GM18907 (cell line): ENCODE measurements around the gene PDZD7.
"Not testable (repeated sequence)": the region's sequence is repeated elsewhere in the genome, so short reads cannot be mapped to it uniquely, and the experiment has no call there.

ENCODE experiments used
- ATAC-seq: cut with Tn5 transposase; IDR thresholded peaks from one replicate; pipeline ENCODE4 v1.9.1; 2021; ENCODE audit warnings: mild to moderate bottlenecking, moderate library complexity; ENCODE audit not compliant: unreplicated experiment

PDZD7 gene

DNA sequence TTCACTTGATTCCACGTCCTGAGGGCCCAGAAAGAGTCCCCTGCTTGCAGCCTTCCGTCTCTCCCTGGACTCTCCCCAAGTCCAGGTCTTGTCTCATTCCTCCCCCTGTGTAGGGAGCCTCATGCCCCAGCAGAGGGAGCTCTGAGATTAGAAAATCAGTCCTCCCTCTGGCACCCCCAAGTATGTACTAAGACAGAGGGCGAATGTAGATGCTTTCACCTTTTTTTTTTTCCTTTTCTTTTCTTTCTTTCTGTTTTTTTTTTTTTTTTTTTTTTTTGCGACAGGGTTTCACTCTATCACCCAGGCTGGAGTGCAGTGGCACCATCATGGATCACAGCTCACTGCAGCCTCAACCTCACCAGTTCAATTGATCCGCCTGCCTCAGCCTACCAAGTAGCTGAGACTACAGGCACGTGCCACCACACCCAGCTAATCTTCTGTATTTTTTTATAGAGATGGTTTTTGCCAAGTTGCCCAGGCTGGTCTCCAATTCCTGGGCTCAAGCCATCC lies 10.4 kb upstream of the PDZD7 start:
- peak; percentile 64 for ATAC-seq

DNA sequence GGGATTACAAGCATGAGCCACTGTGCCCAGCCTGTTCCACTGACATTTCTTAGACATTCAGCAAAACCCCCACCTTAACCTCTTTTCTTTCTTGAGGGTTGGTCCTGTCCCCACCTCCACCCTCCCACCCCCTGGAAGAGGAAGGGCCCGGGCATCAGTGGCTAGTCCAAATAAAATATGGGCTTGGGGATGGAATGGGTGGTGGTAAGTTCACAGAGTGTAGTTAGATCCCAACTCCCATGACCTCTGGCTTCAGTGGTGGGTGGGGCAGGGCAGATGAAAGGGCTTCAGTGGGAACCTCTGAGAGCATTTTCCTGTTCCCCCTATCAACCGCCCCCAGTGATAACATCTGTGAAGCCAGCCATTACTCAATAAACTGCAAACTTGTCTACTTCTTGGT lies 9.9 kb upstream of the PDZD7 start:
- ATAC-seq: no peak

DNA sequence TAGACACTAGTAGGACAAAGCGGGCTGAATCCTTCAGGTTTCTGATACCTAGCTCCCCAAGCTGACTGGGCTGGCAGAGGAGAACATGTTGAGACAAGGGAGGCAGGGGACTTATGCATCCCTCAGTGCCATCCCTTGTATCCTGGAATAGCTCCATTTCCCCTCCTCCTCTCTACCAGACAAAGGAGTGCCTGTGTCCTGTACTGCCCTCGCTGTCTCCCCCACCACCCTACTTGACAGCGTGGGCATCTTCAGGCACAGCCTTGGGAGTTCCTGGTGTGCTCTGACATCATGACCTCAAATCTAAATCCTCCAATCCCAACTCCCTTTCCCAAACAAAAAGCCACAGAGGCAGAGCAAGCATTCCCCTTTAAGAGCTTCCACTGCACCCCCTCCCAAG lies 9.1 kb upstream of the PDZD7 start:
- no peak for ATAC-seq

DNA sequence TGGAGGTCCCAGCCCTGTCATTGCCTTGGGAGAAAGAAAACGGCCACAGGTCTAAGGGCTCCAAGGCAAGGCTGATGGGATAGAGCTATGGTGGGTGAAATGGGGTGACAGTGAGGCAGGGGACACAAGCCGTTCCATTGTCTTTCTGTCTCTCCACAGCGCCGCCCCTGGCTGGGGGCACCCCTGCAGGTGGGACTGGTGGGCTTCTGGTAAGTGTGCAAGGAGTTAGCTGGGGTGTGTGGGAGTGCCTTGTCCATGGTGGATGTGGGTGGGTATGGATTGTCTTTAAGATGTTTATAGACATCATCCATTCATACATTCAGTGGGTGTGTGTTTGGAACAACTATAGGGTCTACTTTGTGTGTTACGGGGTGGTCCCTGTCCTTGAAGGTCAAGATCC lies 7.6 kb upstream of the PDZD7 start:
- ATAC-seq: no peak

DNA sequence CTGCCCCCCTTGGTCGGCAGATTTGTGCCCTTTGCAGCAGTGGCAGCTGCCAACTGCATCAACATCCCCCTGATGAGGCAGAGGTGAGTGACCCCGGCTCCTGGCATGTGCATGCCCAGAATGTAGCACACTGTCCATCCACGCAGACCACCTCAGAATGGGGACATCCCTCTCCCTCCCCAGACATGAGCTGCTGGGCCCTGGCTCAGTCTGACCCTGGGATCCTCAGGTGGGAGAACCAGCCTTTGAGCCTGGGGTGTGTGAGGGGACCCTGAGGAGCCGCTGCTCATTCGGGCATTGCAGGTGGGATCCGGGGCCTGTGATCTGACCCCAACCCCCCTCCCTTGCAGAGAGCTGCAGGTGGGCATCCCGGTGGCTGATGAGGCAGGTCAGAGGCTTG lies 5.8 kb upstream of the PDZD7 start:
- ATAC-seq: no peak

DNA sequence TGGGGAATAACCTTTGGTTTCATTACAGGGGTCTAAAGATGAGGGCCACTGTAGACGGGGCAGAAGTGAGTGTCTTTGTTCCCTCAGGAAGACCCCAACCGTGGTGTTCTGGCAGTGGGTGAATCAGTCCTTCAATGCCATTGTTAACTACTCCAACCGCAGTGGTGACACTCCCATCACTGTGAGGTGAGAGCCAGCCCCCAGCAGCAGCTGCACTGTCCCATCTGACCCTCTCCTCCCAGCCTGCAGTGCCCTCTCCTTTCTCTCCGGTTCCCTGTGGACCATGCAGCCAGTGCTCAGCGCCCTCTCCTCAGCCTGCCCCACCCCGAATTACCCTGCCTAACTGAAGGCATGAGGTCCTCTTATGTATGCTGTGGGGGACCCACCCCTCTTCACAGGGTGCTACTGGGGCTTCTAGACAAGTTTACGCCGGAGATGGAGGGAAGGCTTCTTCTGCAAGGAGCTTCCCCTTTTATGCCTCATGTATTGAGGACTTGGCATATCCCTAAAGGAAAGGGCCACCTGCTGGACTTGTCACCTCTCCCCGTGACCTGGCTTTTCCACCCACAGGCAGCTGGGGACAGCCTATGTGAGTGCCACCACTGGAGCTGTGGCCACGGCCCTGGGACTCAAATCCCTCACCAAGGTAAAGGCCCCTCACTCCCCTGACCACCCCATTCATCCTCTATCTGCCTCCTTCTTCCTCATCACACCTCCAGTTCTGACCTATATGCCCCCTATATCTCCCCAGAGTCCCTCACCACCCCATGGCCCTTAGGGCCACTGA lies 5.2 kb upstream of the PDZD7 start:
- ATAC-seq: no peak

DNA sequence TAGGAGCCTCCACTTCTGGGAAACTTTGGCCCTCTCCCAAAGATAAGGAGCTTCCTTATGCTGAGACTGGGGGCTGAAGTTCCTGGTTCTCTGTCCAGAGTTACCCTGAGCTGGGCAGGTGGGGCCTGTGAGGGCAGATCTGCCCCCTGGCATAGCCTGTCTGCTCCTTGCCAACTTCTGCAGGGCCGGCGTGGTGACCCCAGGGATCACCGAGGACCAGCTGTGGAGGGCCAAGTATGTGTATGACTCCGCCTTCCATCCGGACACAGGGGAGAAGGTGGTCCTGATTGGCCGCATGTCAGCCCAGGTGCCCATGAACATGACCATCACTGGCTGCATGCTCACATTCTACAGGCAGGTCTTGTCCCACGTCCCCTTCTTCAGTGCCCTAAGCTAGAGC lies 4.4 kb upstream of the PDZD7 start:
- no peak for ATAC-seq

DNA sequence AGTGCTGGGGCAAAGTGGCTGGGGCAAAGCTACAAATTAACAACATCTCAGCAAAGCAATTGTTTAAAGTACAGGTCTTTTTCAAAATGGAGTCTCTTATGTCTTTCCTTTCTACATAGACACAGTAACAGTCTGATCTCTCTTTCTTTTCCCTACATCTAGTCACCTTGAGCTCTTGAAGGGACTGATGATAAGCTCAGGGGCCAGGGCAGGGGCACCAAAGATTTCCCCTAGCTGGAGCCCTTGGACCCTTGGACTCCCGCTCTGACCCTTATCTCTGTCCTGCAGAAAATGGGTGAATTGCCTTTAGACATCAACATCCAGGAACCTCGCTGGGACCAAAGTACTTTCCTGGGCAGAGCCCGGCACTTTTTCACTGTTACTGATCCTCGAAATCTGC lies 3.5 kb upstream of the PDZD7 start:
- ATAC-seq: not testable (repeated sequence)

DNA sequence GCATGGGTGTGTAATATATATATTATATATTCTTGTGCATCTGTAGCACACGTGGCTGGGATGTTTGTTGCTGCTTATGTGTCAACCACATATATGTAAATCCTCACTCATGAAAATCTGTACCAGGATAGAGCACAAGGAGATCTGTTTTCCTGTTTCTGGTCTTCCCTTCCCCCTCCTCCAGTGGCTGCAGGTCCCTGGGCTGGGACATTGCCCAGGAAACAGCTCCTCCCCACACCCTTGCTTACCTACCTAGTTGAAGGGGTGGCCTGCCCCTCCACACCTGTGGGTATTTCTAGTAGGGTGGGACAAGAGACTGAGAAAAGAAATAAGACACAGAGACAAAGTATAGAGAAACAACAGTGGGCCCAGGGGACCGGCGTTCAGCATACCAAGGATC lies 2.3 kb upstream of the PDZD7 start:
- no peak for ATAC-seq

DNA sequence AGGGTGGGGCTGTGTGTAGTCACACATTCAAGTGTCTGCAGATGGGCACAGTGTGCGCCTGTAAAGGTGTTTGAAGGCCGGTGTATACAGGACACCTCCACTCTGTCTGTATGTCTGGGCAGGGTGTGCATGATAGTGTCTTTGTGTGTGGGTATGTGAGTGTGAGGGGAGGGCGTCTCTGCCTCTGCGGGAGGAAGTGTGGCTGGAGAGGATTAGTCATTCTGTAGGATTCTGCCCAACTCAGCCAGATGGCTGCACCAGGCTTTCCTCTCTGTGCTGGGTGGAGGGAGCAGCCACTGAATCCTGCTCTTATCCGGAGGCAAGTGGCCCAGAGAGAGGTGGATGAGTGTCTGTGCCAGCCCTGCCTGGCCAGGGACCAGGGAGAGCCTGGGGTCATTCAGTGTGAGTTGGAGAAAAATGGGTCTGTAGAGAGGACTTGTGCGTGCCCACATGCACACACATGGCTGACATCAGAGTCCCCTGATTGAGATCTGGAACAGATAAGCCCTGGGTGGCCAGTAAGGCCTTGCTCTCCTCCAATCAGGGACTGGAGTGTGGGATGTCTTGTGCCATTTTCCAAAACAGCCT lies 1.8 kb upstream of the PDZD7 start:
- no peak for ATAC-seq

DNA sequence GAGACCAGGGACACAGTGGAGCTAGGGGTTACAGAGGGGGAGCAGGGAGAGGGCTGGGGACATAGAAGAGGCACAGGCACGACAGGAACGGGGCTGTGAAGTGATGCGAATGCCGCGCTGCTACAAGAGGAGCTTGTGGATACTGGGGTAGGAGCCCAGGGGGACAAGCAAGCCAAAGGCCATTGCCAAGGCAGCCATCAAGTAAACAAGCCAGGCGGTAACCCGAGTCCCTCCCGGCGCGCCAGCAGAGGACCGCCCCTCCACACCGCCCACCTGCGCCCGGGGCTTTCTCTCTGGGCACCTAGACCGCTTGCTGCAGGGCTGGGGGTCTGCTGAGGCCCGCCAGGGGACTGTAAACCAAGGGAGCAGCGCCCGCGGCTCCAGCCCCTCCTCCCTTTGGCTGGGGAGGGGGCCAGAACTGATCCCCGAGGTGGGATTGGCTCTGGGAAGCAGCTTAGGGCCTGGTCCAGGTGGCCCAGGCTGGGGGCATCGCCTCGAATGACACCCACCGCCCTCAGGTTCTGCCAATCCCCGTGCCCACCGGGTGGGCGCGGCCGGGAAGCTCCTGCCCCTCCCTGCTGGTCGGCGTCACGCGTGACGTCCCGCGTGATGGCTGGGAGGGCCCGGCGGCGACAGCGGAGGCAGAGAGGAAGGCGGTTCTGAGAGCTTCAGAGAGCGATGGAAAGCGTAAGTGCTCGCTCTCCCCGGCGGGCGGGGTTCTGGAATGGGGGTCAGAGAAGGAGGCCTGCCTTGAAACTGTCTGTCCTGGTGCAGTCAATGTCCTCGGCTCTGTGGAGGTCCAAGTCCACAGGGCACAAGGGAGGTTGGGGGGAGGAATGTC lies 1.1 kb upstream of the PDZD7 start:
- ATAC-seq: peak; percentile 2

DNA sequence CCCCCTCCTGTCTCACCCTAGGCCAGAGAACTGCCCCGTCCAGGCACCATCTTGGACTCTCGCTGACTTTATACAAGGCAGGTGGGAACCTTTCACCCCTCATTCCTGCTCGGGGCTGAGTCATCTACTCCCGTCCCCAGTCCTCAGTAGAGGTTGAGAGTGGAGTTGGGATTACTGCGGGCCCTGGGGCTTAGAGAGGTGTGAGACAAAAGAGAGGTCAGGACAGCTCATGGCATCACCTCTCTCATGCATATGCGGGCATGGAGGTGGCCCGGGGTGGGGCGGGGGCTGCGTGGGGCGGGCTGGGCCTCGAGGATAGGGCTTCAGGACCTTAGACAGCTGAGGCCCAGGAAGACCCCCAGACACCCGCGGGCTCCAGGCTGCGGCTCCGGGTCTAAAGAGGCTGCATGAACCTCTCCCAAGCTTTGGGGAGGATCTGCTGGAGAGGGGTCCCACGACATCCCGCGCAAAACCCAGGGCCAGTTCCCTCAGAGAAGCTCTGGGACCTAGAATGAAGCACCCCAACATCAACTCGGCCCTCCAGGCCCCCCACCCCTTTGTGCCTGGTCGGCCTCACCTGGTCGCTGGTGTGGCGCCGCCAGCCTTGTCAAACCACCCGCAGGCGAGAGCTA lies 317 bp downstream of the PDZD7 start:
- ATAC-seq: no peak

DNA sequence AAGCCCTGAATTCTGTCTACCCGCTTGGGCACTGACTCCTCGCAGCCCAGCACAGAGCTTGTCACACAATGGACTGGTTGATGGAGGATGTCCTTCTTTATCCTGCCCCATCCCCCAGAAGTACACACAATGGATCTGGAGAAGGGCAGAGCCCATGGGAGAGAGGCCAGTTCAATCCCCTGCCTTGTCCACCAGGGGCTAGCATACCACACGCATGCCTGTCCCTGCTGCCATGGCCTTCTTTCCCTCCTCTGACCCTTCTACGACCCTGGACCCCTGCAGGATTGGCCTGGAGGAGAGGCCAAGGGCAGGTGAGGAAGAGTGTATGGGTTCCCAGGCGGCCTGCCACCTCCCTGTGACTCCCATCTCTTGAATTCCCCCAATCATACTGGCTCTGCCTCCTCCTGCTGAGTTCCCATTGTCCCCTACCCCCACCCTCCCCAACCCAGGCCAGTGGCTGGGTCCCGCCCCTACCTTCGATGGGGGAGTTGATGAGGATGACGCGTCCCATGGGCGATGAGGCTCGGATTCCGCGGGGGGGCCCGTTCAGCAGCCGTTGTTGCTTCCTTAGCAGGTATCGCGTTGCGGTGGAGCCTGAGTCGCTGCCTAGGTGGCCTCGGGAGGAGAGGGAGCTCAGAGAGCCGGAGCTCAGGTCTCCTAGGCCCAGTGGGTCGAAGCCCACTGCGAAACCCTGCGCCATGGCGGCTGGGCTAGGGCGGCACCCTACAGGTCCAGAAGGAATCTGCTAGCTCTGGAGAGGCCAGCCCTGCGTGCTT lies 1.2 kb downstream of the PDZD7 start:
- ATAC-seq: no peak

DNA sequence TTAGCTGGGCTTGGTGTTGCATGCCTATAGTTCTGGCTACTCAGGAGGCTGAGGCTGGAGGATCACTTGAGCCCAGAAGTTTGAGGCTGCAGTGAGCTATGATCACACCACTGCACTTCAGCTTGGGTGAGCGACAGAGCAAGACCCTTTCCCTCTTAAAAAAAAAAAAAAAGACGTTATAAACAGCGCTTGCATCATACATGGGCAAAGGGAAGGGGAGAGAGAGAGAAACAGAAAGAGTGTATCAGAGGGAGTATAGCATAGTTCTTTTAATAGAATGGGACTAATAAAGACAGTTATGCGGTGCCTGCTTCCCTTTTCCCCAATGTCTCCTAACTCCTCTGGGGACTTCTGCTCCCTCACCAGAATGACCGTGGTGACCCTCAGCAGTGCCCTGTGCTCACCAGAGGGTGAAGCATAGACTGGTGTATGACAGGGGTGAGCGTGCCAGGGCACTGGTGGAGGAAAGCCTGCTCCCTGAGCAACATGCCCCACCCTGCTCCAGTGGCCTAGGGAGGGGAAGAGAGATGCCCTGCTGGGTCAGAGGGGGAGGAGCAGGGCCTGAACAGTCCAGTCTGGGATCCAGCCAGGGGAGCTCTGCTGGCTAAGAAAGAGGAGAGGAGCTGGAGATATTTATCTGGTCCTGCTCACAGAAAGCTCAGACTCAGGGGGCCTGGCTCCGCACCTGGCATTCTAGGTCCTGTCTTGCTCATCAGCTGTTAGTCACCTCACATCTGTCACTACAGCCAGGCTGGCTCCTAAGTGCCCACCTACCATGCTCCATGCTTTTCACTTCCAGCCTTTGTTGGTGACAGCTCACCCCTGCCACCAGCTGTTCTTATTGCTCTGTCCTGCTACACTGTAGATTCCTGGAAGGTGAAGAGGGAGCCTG lies 2.2 kb downstream of the PDZD7 start:
- no peak for ATAC-seq

DNA sequence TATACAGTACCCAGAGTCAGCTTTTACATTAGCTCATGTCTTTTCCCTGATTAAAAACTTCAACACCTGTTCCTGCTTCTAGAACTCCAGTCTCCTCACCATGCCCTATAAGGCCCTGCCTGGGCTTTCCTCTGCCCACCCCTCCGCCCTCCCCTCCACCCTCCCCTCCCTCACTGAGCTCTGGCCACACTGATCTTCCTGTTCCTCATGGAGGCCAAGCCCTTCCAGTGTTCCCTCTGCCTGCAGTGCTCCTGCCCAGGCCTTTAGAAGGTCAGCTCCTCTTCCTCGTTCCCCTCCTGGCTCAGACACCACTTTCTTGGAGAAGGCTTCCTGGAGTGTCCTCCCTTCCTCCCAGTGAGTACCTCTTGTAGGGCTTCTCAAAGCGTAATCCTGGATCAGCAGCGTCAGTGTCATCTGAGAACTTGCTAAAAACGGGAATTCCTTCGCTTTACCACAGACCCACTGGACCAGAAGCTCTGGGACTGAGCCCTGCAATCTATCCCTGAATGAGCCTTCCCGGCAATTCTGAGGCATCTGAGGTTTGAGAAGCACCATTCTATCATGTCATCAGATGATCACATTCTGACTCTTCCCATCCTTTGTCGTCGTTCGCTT lies 3.7 kb downstream of the PDZD7 start:
- no peak for ATAC-seq

DNA sequence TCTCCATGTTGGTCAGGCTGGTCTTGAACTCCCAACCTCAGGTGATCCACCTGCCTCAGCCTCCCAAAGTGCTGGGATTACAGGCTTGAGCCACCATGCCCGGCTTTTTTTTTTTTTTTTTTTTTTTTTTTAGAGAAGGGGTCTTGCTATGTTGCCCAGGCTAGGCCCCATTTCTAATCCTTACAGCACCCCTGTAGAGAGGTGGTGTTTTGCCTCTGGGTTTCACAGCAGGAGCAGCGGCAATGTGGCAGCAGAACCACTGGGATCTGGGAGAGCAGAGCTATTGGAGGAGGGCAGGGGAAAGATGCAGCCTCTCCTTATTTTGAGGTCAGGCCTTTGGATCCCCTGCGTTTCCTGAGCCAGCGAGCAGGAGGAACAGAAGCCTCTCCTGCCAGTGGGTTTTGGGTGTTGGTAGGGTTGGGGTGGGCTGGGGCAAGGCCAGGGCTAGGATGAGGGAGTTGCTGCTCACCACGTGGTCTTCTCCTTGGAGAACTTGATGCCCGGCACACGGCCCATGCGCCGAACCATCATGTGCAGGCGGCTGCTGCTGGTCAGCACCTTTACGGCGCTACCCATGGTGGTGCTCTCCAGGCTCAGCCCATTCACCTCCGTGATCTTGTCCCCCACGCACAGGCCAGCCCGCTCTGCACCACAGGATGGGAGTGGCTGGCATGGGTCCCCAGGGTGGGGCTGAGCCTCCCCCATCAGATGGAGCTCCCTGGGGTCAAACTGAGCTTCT lies 7.8 kb downstream of the PDZD7 start:
- ATAC-seq: no peak

DNA sequence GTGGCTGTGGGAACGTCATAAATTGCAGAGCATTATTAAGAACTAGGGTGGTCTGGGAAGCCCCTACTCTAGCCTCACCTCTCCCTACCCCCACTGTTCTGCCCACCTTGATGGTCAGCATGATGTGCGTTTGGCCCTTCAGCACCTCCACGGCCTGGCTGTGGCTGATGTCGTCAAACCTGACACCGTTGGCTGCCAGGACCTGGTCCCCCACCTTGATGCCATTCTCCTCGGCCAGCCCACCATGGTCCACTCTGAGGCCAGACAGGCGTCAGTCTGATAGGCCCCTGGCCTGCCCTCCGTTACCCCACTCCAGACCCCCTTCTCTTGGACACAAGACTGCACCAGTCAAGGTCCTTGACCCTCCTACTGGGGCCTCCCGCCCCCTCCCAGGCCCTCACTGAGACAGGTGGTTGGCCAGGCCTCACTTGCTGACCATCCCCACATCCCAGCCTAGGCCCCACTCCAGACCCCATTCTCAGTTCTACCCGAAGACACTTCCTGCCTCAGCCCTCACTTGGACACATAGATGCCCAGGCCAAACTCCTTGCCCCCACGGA lies 9.2 kb downstream of the PDZD7 start:
- no peak for ATAC-seq

DNA sequence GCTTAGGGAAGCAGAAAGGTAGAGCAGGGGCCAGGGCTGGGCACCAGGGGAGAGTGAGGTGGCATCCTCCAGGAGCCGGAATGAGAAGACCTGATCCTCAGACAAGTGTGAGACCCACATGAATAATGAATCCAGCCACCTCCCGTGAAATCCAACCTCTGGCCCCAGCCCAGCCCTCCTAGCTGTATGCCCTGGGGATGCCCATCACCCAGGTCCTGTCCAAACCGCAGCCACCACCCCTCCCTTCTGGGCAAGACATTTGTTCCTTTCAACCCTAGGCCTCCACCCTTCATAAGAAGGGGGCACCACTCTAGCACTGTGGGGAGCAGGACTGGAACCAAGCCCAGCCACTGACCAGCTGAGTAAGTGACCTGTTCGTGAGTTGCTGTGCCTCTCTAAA lies 9.7 kb downstream of the PDZD7 start:
- ATAC-seq: no peak
